Measurements from ENCODE around the gene DPPA4.

Gene DPPA4

DNA sequence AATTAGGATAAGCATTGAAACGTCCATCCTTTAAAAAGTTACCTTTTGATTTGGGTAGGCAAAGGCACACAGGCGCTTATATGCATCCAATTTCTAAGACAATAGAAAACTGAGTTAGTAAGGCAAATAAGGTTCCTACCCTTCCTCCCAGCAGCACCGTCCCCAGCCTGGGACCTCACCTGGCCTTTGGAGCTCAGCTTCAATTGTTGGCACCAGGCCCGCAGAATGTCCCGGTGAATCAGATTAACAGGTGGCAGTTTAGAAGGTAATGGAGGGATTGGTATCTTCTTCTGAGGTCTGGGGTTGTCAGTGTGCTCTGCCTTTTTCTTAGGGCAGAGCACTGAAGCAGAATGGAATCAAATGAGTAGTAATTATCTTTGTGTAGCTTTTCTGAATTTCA lies 5.7 kb downstream of the DPPA4 start:
- DNase-seq (ENCODE audit: insufficient read length) (no peak), FAIRE-seq (no peak)
- TF ChIP-seq POLR2A (IDR thresholded peaks at IDR 0.05; ENCODE audit: low read depth, low read length) = no peak
- no peak for TF ChIP-seq POLR2AphosphoS5 (IDR thresholded peaks at IDR 0.05; ENCODE audit: low read depth, low read length)
- TF ChIP-seq TAF1 (IDR thresholded peaks at IDR 0.05; ENCODE audit: borderline replicate concordance, low read depth, low read length) = no peak

DNA sequence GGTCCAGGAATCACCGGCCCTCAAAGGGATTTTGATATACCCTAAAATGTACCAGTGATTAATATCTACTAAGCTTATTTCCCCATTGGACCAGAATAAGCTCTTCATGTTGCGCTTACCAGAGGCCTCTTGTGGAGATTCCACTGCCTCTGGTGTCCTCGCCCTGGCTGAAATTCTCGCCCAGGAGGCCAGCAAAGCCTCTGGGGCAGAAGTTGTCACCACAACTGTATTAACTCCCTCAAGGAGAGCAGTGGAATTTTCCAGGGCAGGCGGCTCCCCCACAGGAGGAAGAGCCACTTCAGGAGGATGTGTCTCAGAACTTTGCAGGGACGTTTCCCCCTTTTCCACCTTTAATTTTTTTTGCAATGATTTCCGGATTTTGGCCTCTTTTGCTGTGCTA lies 6.9 kb downstream of the DPPA4 start:
- no peak for DNase-seq (ENCODE audit: insufficient read length)
- no peak for FAIRE-seq
- TF ChIP-seq POLR2AphosphoS5 (IDR thresholded peaks at IDR 0.05; ENCODE audit: low read depth, low read length) (no peak), TAF1 (IDR thresholded peaks at IDR 0.05; ENCODE audit: borderline replicate concordance, low read depth, low read length) (no peak), POLR2A (IDR thresholded peaks at IDR 0.05; ENCODE audit: low read depth, low read length) (no peak)

GRCh38 chr3:109328202-109328601 lies 9.1 kb downstream of the DPPA4 start:
- no peak for TF ChIP-seq TAF1 (IDR thresholded peaks at IDR 0.05; ENCODE audit: borderline replicate concordance, low read depth, low read length)
- no peak for TF ChIP-seq POLR2A (IDR thresholded peaks at IDR 0.05; ENCODE audit: low read depth, low read length)
- no peak for TF ChIP-seq POLR2AphosphoS5 (IDR thresholded peaks at IDR 0.05; ENCODE audit: low read depth, low read length)

GRCh38 chr3:109325657-109326056 lies 11.7 kb downstream of the DPPA4 start:
- DNase-seq (ENCODE audit: insufficient read length) (no peak), FAIRE-seq (no peak)
- TF ChIP-seq POLR2A (IDR thresholded peaks at IDR 0.05; ENCODE audit: low read depth, low read length) = no peak
- TF ChIP-seq POLR2AphosphoS5 (IDR thresholded peaks at IDR 0.05; ENCODE audit: low read depth, low read length) = no peak
- no peak for TF ChIP-seq TAF1 (IDR thresholded peaks at IDR 0.05; ENCODE audit: borderline replicate concordance, low read depth, low read length)

More at GRCh38 chr3:109328202-109328601, 9.1 kb downstream of the DPPA4 start:
- DNase-seq (ENCODE audit: insufficient read length) (no peak), FAIRE-seq (no peak)

DNA sequence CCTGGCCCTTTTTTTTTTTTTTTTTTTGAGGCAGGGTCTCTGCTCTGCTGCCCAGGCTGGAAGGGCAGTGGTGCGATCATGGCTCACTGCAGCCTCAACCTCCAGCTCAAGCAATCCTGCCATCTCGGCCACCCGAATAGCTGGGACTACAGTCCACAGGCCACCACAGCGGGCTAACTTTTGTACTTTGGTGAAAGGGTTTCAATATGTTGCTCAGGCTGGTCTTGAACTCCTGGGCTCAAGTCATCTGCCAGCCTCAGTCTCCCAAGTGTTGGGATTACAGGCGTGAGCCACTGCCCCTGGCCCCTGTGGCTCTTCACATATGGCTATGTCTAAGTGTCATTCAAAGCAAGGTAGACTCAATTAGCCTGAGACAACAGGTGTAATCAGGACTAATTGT lies 12.2 kb downstream of the DPPA4 start:
- DNase-seq (ENCODE audit: insufficient read length) (no peak), FAIRE-seq (no peak)
- no peak for TF ChIP-seq POLR2A (IDR thresholded peaks at IDR 0.05; ENCODE audit: low read depth, low read length)
- TF ChIP-seq TAF1 (IDR thresholded peaks at IDR 0.05; ENCODE audit: borderline replicate concordance, low read depth, low read length) = no peak
- TF ChIP-seq POLR2AphosphoS5 (IDR thresholded peaks at IDR 0.05; ENCODE audit: low read depth, low read length) = no peak

GRCh38 chr3:109316162-109316730 lies 21.1 kb downstream of the DPPA4 start, which contains the start of gene DPPA2:
DPPA2 (minus strand) TSS chr3:109316517; CDS start chr3:109314542, 1,975 bp downstream.
- no peak for TF ChIP-seq POLR2AphosphoS5 (IDR thresholded peaks at IDR 0.05; ENCODE audit: low read depth, low read length)
- no peak for TF ChIP-seq TAF1 (IDR thresholded peaks at IDR 0.05; ENCODE audit: borderline replicate concordance, low read depth, low read length)
- TF ChIP-seq POLR2A (IDR thresholded peaks at IDR 0.05; ENCODE audit: low read depth, low read length) = no peak
- DNase-seq (ENCODE audit: insufficient read length) (no peak), FAIRE-seq (no peak)

DNA sequence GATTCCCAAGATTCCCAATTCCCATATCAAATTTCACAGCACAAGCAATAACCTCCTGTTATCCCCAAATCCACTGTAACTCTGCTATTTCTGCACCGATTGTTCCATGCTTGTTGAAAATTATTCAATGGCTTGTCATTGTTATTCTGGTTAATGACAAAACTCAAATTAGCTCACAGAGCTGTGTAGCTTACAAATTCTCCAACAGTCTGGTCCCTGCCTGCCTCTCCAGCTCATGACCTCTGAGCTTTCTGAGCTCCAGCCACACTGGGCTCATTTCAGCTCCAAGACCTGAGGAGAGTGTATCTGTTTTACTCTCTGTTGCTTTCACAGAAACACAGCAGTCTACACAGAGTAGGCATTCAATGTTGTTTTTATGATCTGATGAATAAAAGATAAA lies 24.3 kb downstream of the DPPA4 start:
- FAIRE-seq (no peak), DNase-seq (ENCODE audit: insufficient read length) (no peak)

DNA sequence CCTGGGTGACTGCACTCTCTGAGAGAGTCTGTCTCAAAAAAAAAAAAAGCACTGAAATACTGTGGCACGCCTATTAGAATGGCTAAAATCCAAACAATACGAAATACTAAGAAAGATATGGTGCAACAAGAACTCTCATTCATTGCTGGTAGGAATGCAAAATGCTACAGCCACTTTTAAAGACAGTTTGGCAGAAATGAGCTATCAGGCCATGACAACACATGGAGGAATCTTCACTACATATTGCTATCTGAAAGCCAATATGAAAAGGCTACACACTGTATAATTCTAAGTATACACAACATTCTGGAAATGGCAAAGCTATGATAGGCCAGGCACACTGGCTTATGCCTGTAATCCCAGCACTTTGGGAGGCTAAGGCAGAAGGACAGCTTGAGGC lies 39.9 kb downstream of the DPPA4 start:
- TF ChIP-seq TAF1 (IDR thresholded peaks at IDR 0.05; ENCODE audit: borderline replicate concordance, low read depth, low read length) (no peak), POLR2AphosphoS5 (IDR thresholded peaks at IDR 0.05; ENCODE audit: low read depth, low read length) (no peak), POLR2A (IDR thresholded peaks at IDR 0.05; ENCODE audit: low read depth, low read length) (no peak)
- FAIRE-seq (no peak), DNase-seq (ENCODE audit: insufficient read length) (no peak)

More for the DNA sequence above, 24.3 kb downstream of the DPPA4 start:
- no peak for TF ChIP-seq POLR2A (IDR thresholded peaks at IDR 0.05; ENCODE audit: low read depth, low read length)
- TF ChIP-seq POLR2AphosphoS5 (IDR thresholded peaks at IDR 0.05; ENCODE audit: low read depth, low read length) = no peak
- no peak for TF ChIP-seq TAF1 (IDR thresholded peaks at IDR 0.05; ENCODE audit: borderline replicate concordance, low read depth, low read length)

DNA sequence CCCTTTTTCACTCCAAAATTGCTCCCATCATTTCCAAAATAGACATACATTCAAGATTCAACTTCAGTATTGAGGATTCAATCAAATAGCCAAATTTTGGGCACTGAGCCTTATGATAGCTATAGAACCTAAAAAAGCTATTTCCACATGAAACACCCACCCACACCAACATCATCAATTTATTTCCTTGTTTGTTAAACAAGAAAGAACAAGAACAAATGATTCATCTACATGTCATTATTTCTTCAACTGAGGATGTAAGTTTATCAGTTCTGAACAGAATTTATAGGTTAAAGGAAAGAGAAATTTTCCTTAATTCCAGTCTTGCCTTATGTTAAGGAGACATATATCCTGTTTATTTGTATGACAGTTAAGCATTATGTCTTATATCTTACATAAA lies 53.3 kb downstream of the DPPA4 start:
- FAIRE-seq (no peak), DNase-seq (ENCODE audit: insufficient read length) (no peak)
- TF ChIP-seq TAF1 (IDR thresholded peaks at IDR 0.05; ENCODE audit: borderline replicate concordance, low read depth, low read length) (no peak), POLR2A (IDR thresholded peaks at IDR 0.05; ENCODE audit: low read depth, low read length) (no peak)

DNA sequence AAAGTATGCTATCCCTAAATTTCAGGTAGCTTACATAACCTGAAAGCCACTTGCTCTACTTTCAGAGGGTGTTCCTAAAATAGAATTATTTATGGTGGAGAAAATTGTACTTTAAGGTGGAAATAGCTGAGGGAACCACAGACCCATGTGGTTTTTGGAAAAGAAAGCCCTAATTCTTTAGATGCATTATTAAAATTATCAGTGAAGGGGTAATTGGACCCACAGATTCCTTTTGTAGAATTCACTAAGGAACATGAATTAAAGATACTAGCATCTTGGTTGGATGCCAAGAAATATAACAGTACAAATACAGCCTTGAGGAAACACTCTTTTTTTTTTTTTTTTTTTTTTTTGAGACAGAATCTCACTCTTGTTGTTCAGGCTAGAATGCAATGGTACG lies 58.8 kb downstream of the DPPA4 start:
- TF ChIP-seq POLR2A (IDR thresholded peaks at IDR 0.05; ENCODE audit: low read depth, low read length) = no peak
- no peak for DNase-seq (ENCODE audit: insufficient read length)
- no peak for FAIRE-seq

DNA sequence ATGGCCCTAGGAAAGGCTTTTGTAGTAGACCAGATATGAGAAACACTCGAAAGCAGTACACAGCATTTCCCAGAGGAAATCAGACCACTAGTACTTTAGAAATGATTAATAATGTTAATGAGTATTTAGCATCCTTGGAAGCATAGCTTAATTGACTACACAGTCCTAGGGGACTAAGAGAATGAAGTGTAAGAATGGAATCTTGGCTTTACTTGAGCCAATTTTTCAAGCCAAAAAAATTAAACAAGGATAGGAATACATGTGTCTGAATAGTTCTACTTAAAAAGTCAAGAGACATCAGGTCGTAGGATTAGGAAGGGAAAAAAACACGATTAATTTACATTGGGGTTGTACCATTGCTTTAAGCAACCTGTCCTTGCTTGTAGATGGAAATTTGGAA lies 59.2 kb downstream of the DPPA4 start:
- TF ChIP-seq POLR2AphosphoS5 (IDR thresholded peaks at IDR 0.05; ENCODE audit: low read depth, low read length) (no peak), TAF1 (IDR thresholded peaks at IDR 0.05; ENCODE audit: borderline replicate concordance, low read depth, low read length) (no peak), POLR2A (IDR thresholded peaks at IDR 0.05; ENCODE audit: low read depth, low read length) (no peak)
- DNase-seq (ENCODE audit: insufficient read length) (no peak), FAIRE-seq (no peak)
